Smooth muscle cell (in vitro differentiated cells): ENCODE data around the gene AARS1. TPM values are rescaled to one million over a fixed set of nuclear protein-coding genes. Genes with fewer than 3 reads are reported as not detected.
A peak's percentile ranks its signal among the peaks of the same experiment; 100 is the strongest.
"Not testable (repeated sequence)": the region's sequence is repeated elsewhere in the genome, so short reads cannot be mapped to it uniquely, and the experiment has no call there.

Experiments
- DNase-seq: peaks from one replicate; lab custom pipeline; 2025; ENCODE audit not compliant: unreplicated experiment; lab: John Stamatoyannopoulos, UW
- H2AFZ ChIP-seq: fragments of 200-600 bp; sonication (generic); 2 replicates; pipeline ENCODE4 v1.6.0; 2016; ENCODE audit warnings: antibody characterized with exemption, low read depth, mild to moderate bottlenecking
- H3F3A ChIP-seq: fragments of 200-600 bp; sonication (generic); 2 replicates; pipeline ENCODE4 v1.6.0; 2017; ENCODE audit warnings: antibody characterized with exemption, low read depth
- H3K27ac ChIP-seq: fragments of 200-600 bp; sonication (generic); 2 replicates; pipeline ENCODE4 v1.5.1; 2016; ENCODE audit warnings: low read depth, mild to moderate bottlenecking
- H3K27me3 ChIP-seq: fragments of 200-600 bp; sonication (generic); 2 replicates; pipeline ENCODE4 v1.6.1; 2016; ENCODE audit warnings: low read depth, mild to moderate bottlenecking
- H3K36me3 ChIP-seq: fragments of 200-600 bp; sonication (generic); 2 replicates; pipeline ENCODE4 v1.5.1; 2016; ENCODE audit warnings: low read depth
- H3K4me1 ChIP-seq: fragments of 200-600 bp; sonication (generic); 2 replicates; pipeline ENCODE4 v1.5.1; 2016; ENCODE audit warnings: low read depth
- H3K4me2 ChIP-seq: fragments of 200-600 bp; sonication (generic); 2 replicates; pipeline ENCODE4 v1.6.0; 2016; ENCODE audit warnings: mild to moderate bottlenecking
- H3K4me3 ChIP-seq: fragments of 200-600 bp; sonication (generic); 2 replicates; pipeline ENCODE4 v1.5.1; 2016; ENCODE audit warnings: mild to moderate bottlenecking
- H3K79me2 ChIP-seq: fragments of 200-600 bp; sonication (generic); 2 replicates; pipeline ENCODE4 v1.6.0; 2016; ENCODE audit warnings: low read depth, mild to moderate bottlenecking
- H3K9ac ChIP-seq: fragments of 200-600 bp; sonication (generic); 2 replicates; pipeline ENCODE4 v1.6.0; 2016; ENCODE audit warnings: low read depth
- H3K9me3 ChIP-seq: fragments of 200-600 bp; sonication (generic); replicated peaks from 2 replicates; pipeline ENCODE4 v1.5.1; 2016; ENCODE audit warnings: low read depth
- H4K20me1 ChIP-seq: fragments of 200-600 bp; sonication (generic); 2 replicates; pipeline ENCODE4 v1.6.0; 2016; ENCODE audit warnings: low read depth
- CTCF ChIP-seq: fragments of 200-600 bp; sonication (generic); IDR thresholded peaks from 2 replicates; pipeline ENCODE4 v1.5.1; 2017; ENCODE audit warnings: borderline replicate concordance, mild to moderate bottlenecking, antibody characterized with exemption; ENCODE audit not compliant: insufficient read depth, poor library complexity, severe bottlenecking
- WGBS: methylation state at CpG from one replicate; pipeline ENCODE4 v1.1.7; 2016; ENCODE audit warnings: low lambda C conversion rate; 5-methylcytosine and 5-hydroxymethylcytosine counted together
- polyA plus RNA-seq: library from polyadenylated mRNA; unstranded; fragments of >200 nt; fragmentation: Nextera tagmentation; extraction: Ambion mirVana; gene quantifications from 2 replicates; pipeline ENCODE4 v1.2.1, GENCODE V29; 2016
- total RNA-seq: library from RNA; depleted of rRNA; stranded (reverse); fragments of >200 nt; gene quantifications from 2 replicates; pipeline ENCODE4 v1.2.3, GENCODE V29; 2014

AARS1 gene
- total and polyA plus RNA-seq, 2 experiments from 2014 or later: 67.0 to 92.4 TPM

GRCh38 chr16:70267516-70267915 is 21.8 kb downstream of the AARS1 start:
- DNase-seq: no peak
- no peaks in the 10 kb centered on the region for H3K4me1 ChIP-seq
- H3K4me3 ChIP-seq: no peak overlapping the region
- WGBS: 84% methylated on average over 6 of the region's 6 CpGs
- H3K4me2 ChIP-seq: no peak overlapping the region
- H3F3A ChIP-seq: peaks cover 5% of the 10 kb centered on the region
- TF ChIP-seq CTCF: peak; percentile 54
- peaks cover 32% of the 10 kb centered on the region for H3K36me3 ChIP-seq
- no peak overlapping the region for H2AFZ ChIP-seq
- H3K27me3 ChIP-seq: no peaks in the 10 kb centered on the region
- H3K27ac ChIP-seq: no peak overlapping the region
- peaks cover 13% of the 10 kb centered on the region for H3K79me2 ChIP-seq
- no peak overlapping the region for H3K9ac ChIP-seq
- H4K20me1 ChIP-seq: peaks cover 38% of the 10 kb centered on the region
- no peaks in the 10 kb centered on the region for H3K9me3 ChIP-seq

GRCh38 chr16:70259903-70260302 is 29.4 kb downstream of the AARS1 start:
- not testable (repeated sequence) for H3K27me3 ChIP-seq, H3K9ac ChIP-seq, H3K36me3 ChIP-seq, H3K79me2 ChIP-seq, H3K27ac ChIP-seq, H3K9me3 ChIP-seq, DNase-seq, H3K4me3 ChIP-seq, H2AFZ ChIP-seq, H3K4me1 ChIP-seq, H3K4me2 ChIP-seq
- Histone ChIP-seq H4K20me1 (peaks cover 17% of the 10 kb centered on the region), H3F3A (peaks cover 24% of the 10 kb centered on the region)
- 99% methylated on average over 6 of the region's 6 CpGs for WGBS

GRCh38 chr16:70258946-70259345 is 30.4 kb downstream of the AARS1 start:
- Histone ChIP-seq H3K9ac (no peak overlapping the region), H3K27me3 (no peaks in the 10 kb centered on the region), H4K20me1 (peaks cover 19% of the 10 kb centered on the region), H3K9me3 (no peaks in the 10 kb centered on the region), H2AFZ (no peak overlapping the region), H3K4me1 (no peaks in the 10 kb centered on the region), H3K36me3 (no peaks in the 10 kb centered on the region), H3K4me2 (no peak overlapping the region), H3K4me3 (no peak overlapping the region), H3K79me2 (peaks cover 5% of the 10 kb centered on the region), H3F3A (peaks cover 25% of the 10 kb centered on the region), H3K27ac (no peak overlapping the region)
- WGBS: 99% methylated on average over 10 of the region's 10 CpGs
- no peak for DNase-seq
- no peak for TF ChIP-seq CTCF

- DNase-seq: no peak
- Histone ChIP-seq H2AFZ (no peak overlapping the region), H3K27me3 (no peaks in the 10 kb centered on the region), H3K36me3 (no peaks in the 10 kb centered on the region), H3K79me2 (peaks cover 1% of the 10 kb centered on the region), H3K27ac (no peak overlapping the region), H4K20me1 (peaks cover 21% of the 10 kb centered on the region), H3K4me1 (no peaks in the 10 kb centered on the region), H3K4me3 (no peak overlapping the region), H3K9ac (no peak overlapping the region), H3F3A (peaks cover 32% of the 10 kb centered on the region), H3K9me3 (no peaks in the 10 kb centered on the region), H3K4me2 (no peak overlapping the region)
- TF ChIP-seq CTCF: no peak
- WGBS: 96% methylated on average over 14 of the region's 14 CpGs
Measured at GRCh38 chr16:70258065-70258464, 31.2 kb downstream of the AARS1 start.
